Measurements from ENCODE around the gene IKZF1.

IKZF1 gene

DNA sequence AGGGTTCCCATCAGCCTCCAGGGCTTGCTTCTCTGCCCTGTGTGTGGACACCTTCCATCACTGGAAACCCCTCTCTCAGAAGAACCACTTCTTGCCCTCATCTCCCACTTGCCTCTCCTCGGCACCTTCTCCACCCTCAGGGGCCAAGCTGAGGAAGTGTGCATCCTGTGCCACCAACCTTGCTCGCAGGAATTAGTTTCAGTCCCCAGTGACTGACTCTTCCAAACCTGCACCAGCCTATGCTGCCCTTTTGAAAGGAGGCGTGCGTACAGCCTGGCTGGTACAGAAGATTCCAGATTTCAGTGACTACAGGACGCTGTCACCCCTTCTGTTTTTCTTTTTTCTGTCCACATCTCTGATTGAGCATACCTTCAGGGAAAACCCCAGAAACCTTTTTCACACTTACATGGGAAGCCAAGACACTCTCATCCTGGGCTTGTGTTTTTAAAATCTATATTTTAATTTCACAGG lies 67.1 kb downstream of the IKZF1 start:
- no peak overlapping the region for H2AFZ ChIP-seq (ENCODE audit: low read depth, low read length)
- no peaks in the 10 kb centered on the region; the same call in 1 of the 2 replicates for H4K20me1 ChIP-seq (ENCODE audit: insufficient read depth, low read length)
- no peaks in the 10 kb centered on the region for H3K9me3 ChIP-seq (ENCODE audit: insufficient read depth, low read length, severe bottlenecking)
- H3K27ac ChIP-seq (ENCODE audit: low read length): peak overlapping the region; percentile 2; the same call in 1 of the 2 replicates
- H3K79me2 ChIP-seq (ENCODE audit: insufficient read depth, low read length): peaks cover 76% of the 10 kb centered on the region
- H3K4me2 ChIP-seq (ENCODE audit: insufficient read depth, low read length): no peak overlapping the region
- no peak overlapping the region for H3K4me3 ChIP-seq (ENCODE audit: low read depth in 1 of 2, low read length in 2 of 2)
- ATAC-seq (ENCODE audit: insufficient read depth, low read depth) (no peak), DNase-seq (no peak)
- no peaks in the 10 kb centered on the region for H3K27me3 ChIP-seq (ENCODE audit: insufficient read depth, low read length, poor library complexity)
- H3K9ac ChIP-seq (ENCODE audit: low read depth, low read length): no peak overlapping the region
- peaks cover 95% of the 10 kb centered on the region for H3K36me3 ChIP-seq (ENCODE audit: insufficient read depth, low read length)
- TF ChIP-seq EZH2 (IDR thresholded peaks at IDR 0.05; ENCODE audit: borderline replicate concordance, low read depth, low read length, severe bottlenecking): no peak
- TF ChIP-seq, protein P1, sequence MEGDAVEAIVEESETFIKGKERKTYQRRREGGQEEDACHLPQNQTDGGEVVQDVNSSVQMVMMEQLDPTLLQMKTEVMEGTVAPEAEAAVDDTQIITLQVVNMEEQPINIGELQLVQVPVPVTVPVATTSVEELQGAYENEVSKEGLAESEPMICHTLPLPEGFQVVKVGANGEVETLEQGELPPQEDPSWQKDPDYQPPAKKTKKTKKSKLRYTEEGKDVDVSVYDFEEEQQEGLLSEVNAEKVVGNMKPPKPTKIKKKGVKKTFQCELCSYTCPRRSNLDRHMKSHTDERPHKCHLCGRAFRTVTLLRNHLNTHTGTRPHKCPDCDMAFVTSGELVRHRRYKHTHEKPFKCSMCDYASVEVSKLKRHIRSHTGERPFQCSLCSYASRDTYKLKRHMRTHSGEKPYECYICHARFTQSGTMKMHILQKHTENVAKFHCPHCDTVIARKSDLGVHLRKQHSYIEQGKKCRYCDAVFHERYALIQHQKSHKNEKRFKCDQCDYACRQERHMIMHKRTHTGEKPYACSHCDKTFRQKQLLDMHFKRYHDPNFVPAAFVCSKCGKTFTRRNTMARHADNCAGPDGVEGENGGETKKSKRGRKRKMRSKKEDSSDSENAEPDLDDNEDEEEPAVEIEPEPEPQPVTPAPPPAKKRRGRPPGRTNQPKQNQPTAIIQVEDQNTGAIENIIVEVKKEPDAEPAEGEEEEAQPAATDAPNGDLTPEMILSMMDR (IDR thresholded peaks at IDR 0.05; ENCODE audit: borderline replicate concordance, extremely low read depth, low read length, poor library complexity, severe bottlenecking): no peak
- no peaks in the 10 kb centered on the region for H3K4me1 ChIP-seq (ENCODE audit: insufficient read depth, low read length)

GRCh38 chr7:50372923-50373322 lies 68.4 kb downstream of the IKZF1 start:
- TF ChIP-seq EZH2 (IDR thresholded peaks at IDR 0.05; ENCODE audit: borderline replicate concordance, low read depth, low read length, severe bottlenecking): no peak
- TF ChIP-seq, protein P1 (IDR thresholded peaks at IDR 0.05; ENCODE audit: borderline replicate concordance, extremely low read depth, low read length, poor library complexity, severe bottlenecking): no peak
- H3K27ac ChIP-seq (ENCODE audit: low read length): 0 out of 2 replicates have a peak overlapping the region, but pooled peaks have one; percentile 0
- no peaks in the 10 kb centered on the region for H3K27me3 ChIP-seq (ENCODE audit: insufficient read depth, low read length, poor library complexity)
- no peak for ATAC-seq (ENCODE audit: insufficient read depth, low read depth)
- H3K4me1 ChIP-seq (ENCODE audit: insufficient read depth, low read length): no peaks in the 10 kb centered on the region
- H3K9me3 ChIP-seq (ENCODE audit: insufficient read depth, low read length, severe bottlenecking): no peaks in the 10 kb centered on the region
- no peak for DNase-seq
- H3K79me2 ChIP-seq (ENCODE audit: insufficient read depth, low read length): peaks cover 63% of the 10 kb centered on the region
- peaks cover 94% of the 10 kb centered on the region for H3K36me3 ChIP-seq (ENCODE audit: insufficient read depth, low read length)
- H3K9ac ChIP-seq (ENCODE audit: low read depth, low read length): no peak overlapping the region
- no peak overlapping the region for H3K4me3 ChIP-seq (ENCODE audit: low read depth in 1 of 2, low read length in 2 of 2)
- H2AFZ ChIP-seq (ENCODE audit: low read depth, low read length): no peak overlapping the region
- no peaks in the 10 kb centered on the region; the same call in 1 of the 2 replicates for H4K20me1 ChIP-seq (ENCODE audit: insufficient read depth, low read length)
- H3K4me2 ChIP-seq (ENCODE audit: insufficient read depth, low read length): no peak overlapping the region

DNA sequence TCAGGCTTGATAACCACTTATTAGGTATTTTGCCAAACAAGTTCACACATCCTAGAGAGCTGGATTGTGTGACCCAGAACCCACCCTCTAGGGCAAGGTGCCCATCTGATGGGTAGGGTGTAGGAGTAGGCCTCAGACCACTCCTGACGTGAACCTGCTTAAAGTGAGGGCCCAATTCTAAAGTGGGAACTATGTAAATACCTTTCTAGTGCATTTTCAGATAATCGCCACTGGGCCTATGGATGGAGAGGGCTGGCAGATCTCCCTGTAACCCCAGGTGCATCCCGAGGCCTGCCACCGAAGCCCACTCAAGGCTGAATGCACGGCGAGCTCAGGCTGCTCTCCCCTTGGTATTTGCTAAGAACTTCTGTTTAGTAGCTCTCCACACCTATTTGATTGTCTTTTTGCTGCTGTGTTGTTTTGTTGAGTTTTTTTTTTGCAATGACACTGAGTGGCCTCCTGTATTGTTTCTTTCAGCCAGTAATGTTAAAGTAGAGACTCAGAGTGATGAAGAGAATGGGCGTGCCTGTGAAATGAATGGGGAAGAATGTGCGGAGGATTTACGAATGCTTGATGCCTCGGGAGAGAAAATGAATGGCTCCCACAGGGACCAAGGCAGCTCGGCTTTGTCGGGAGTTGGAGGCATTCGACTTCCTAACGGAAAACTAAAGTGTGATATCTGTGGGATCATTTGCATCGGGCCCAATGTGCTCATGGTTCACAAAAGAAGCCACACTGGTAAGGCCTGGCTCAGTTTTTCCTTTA lies 71.7 kb downstream of the IKZF1 start:
- Histone ChIP-seq H3K4me2 (ENCODE audit: insufficient read depth, low read length) (no peak overlapping the region), H3K27me3 (ENCODE audit: insufficient read depth, low read length, poor library complexity) (no peaks in the 10 kb centered on the region), H2AFZ (ENCODE audit: low read depth, low read length) (no peak overlapping the region), H3K4me3 (ENCODE audit: low read depth in 1 of 2, low read length in 2 of 2) (no peak overlapping the region), H4K20me1 (ENCODE audit: insufficient read depth, low read length) (peaks cover 5% of the 10 kb centered on the region; the same call in 1 of the 2 replicates), H3K79me2 (ENCODE audit: insufficient read depth, low read length) (peaks cover 41% of the 10 kb centered on the region), H3K36me3 (ENCODE audit: insufficient read depth, low read length) (peaks cover 96% of the 10 kb centered on the region), H3K9me3 (ENCODE audit: insufficient read depth, low read length, severe bottlenecking) (no peaks in the 10 kb centered on the region), H3K4me1 (ENCODE audit: insufficient read depth, low read length) (no peaks in the 10 kb centered on the region), H3K27ac (ENCODE audit: low read length) (no peak overlapping the region), H3K9ac (ENCODE audit: low read depth, low read length) (no peak overlapping the region)
- no peak for DNase-seq
- ATAC-seq (ENCODE audit: insufficient read depth, low read depth): no peak
- no peak for TF ChIP-seq EZH2 (IDR thresholded peaks at IDR 0.05; ENCODE audit: borderline replicate concordance, low read depth, low read length, severe bottlenecking)
- TF ChIP-seq, protein P1 (IDR thresholded peaks at IDR 0.05; ENCODE audit: borderline replicate concordance, extremely low read depth, low read length, poor library complexity, severe bottlenecking): no peak

Measured in DND-41 (cell line).